HL-60 (cell line): ENCODE results near the gene FAXC.

ENCODE experiments used
- DNase-seq, 2 experiments: peaks; one replicate each; pipeline ENCODE4 v3.0.0-alpha.2; 2010 to 2020; ENCODE audit warnings: low read depth in 1 of 2, low spot score in 1 of 2
- H3K27ac ChIP-seq: fragments of 250-450 bp; sonication (Bioruptor Pico); replicated peaks from 2 replicates; pipeline ENCODE4 v1.5.1; 2020; ENCODE audit warnings: mild to moderate bottlenecking, moderate library complexity
- H3K27me3 ChIP-seq: fragments of 250-450 bp; sonication (Bioruptor Pico); 2 replicates; pipeline ENCODE4 v1.5.1; 2021; ENCODE audit warnings: mild to moderate bottlenecking, moderate library complexity; ENCODE audit not compliant: insufficient read depth, poor library complexity, severe bottlenecking
- H3K4me3 ChIP-seq: replicated peaks from 2 replicates; pipeline ENCODE4 v1.5.1; 2011; ENCODE audit warnings: mild to moderate bottlenecking, control low read depth, low read length; ENCODE audit not compliant: insufficient read depth
- CTCF ChIP-seq: IDR thresholded peaks from one replicate; pipeline ENCODE4 v1.5.1; 2011; ENCODE audit warnings: low read length, control low read depth, inconsistent platforms; ENCODE audit not compliant: insufficient read depth
- GABPA ChIP-seq: IDR thresholded peaks from 2 replicates; pipeline ENCODE4 v1.6.1; 2012; ENCODE audit warnings: low read depth
- POLR2AphosphoS5 ChIP-seq: IDR thresholded peaks from 2 replicates; pipeline ENCODE4 v1.6.1; 2012; ENCODE audit warnings: low read depth
- REST ChIP-seq: IDR thresholded peaks from 2 replicates; pipeline ENCODE4 v1.6.1; 2012; ENCODE audit warnings: low read depth; ENCODE audit not compliant: insufficient replicate concordance
- SPI1 ChIP-seq: IDR thresholded peaks from 2 replicates; pipeline ENCODE4 v1.6.1; 2012; ENCODE audit warnings: low read depth, mild to moderate bottlenecking, borderline replicate concordance

Gene FAXC

GRCh38 chr6:99308788-99309187 is 40.7 kb downstream of the FAXC start:
- H3K27me3 ChIP-seq = peaks cover 7% of the 10 kb centered on the region
- no peak overlapping the region for H3K27ac ChIP-seq
- DNase-seq = no peak
- H3K4me3 ChIP-seq = no peak overlapping the region
- TF ChIP-seq POLR2AphosphoS5 = no peak
- TF ChIP-seq REST = no peak
- no peak for TF ChIP-seq SPI1
- TF ChIP-seq CTCF = no peak
- no peak for TF ChIP-seq GABPA

GRCh38 chr6:99307295-99307907 is 42.1 kb downstream of the FAXC start:
- Histone ChIP-seq H3K4me3 (no peak overlapping the region), H3K27ac (no peak overlapping the region), H3K27me3 (peaks cover 5% of the 10 kb centered on the region)
- no peak for DNase-seq
- TF ChIP-seq GABPA (no peak), POLR2AphosphoS5 (no peak), SPI1 (no peak), CTCF (no peak), REST (no peak)

GRCh38 chr6:99306341-99306740 is 43.1 kb downstream of the FAXC start:
- TF ChIP-seq REST (no peak), SPI1 (no peak)
- no peak for DNase-seq
- H3K27me3 ChIP-seq = peaks cover 2% of the 10 kb centered on the region
- H3K4me3 ChIP-seq = no peak overlapping the region
- H3K27ac ChIP-seq = no peak overlapping the region
